ENCODE measurements around the gene LRRC10B. TPM values are rescaled to one million over a fixed set of nuclear protein-coding genes. Genes with fewer than 3 reads are reported as not detected.

The LRRC10B gene
- total and polyA plus RNA-seq, 4 donors: 0.13 to 2.8 (median 1.1) TPM; not detected in 1

DNA sequence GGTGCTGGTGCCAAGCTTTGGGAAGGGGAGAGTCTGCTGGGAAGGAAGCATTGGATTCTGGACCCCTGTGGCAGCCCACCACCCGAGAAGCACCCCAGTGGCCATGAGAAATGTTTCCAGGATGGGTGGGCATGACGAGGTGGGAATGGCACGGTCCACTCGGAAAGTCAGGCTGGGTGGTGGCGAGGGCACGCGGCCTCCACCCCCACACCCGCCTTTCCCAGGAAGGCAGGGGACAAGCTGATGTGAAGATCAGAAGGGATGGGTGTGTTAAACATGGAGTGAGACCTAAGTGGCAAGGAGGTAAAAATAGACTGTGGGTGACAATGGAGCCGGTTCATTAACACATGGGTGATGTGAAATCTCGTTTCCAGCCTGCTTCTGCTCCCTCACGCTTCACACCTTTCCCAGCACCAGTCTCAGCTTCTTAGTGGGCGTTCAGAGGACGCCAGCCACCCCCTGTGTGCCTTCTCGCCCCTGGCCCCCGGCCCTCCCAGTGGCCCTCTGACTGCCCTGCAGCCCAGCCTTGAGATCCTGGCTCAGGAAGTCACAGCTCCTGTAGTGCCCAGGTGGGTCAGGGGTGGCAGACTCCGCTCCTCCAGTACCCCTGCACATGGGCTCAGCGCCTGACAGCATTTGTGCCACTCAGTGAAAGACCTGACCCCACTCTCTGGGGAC, 27.6 kb downstream of the LRRC10B start:
- H3K27ac ChIP-seq (ENCODE audit: low read depth in 1 of 2, low read length in 2 of 2): no peak overlapping the region
- DNase-seq (no peak), ATAC-seq (ENCODE audit: low FRiP score) (no peak)
- no peaks in the 10 kb centered on the region for H3K36me3 ChIP-seq (ENCODE audit: control insufficient read depth in 1 of 2, insufficient read depth in 2 of 2, low read length in 1 of 2)
- no peaks in the 10 kb centered on the region for H3K27me3 ChIP-seq (ENCODE audit: control insufficient read depth in 1 of 2, insufficient read depth in 2 of 2, low read length in 1 of 2)
- intact Hi-C loops (cut with DNase I): no loop called here
- H3K4me3 ChIP-seq (ENCODE audit: low read length in 2 of 2): no peak overlapping the region
- no peaks in the 10 kb centered on the region for H3K9me3 ChIP-seq (ENCODE audit: control insufficient read depth, low read length)
- no peaks in the 10 kb centered on the region for H3K4me1 ChIP-seq (ENCODE audit: control insufficient read depth in 1 of 2, insufficient read depth in 2 of 2, low read length in 2 of 2)
- WGBS, 2 donors: 77 to 84% methylated on average over 17 of the region's 17 CpGs

DNA sequence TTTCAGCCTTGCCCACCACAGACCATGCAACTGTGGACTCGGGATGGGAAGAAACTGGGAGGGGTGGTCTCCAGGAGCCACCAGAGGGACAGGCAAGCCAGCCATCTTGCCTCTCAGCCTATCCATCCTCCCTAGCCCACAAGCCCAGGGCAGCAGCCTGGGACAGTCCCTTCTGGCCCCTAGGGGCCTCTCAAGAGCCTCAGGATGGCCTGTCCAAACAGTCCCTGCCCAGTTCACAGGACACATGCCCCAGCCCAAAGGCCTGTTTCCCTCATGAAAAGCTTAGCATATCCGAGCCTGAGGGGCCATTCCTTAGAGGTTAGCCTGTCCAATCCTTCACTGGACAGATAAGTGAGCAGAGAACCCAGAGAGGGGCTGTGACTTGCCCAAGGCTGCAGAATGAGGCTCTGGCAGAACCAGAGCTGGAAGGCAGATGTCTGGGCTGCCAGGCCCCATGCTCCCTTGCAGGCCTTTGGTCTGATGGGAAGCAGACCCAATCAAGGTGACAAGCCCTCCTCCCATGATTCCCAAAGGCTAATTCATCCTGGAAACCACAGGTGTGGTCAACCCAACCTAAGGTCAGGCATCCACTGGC, 28.2 kb downstream of the LRRC10B start:
- Histone ChIP-seq H3K4me1 (ENCODE audit: control insufficient read depth in 1 of 2, insufficient read depth in 2 of 2, low read length in 2 of 2) (no peaks in the 10 kb centered on the region), H3K4me3 (ENCODE audit: low read length in 2 of 2) (no peak overlapping the region), H3K27ac (ENCODE audit: low read depth in 1 of 2, low read length in 2 of 2) (no peak overlapping the region), H3K9me3 (ENCODE audit: control insufficient read depth, low read length) (no peaks in the 10 kb centered on the region), H3K36me3 (ENCODE audit: control insufficient read depth in 1 of 2, insufficient read depth in 2 of 2, low read length in 1 of 2) (no peaks in the 10 kb centered on the region), H3K27me3 (ENCODE audit: control insufficient read depth in 1 of 2, insufficient read depth in 2 of 2, low read length in 1 of 2) (no peaks in the 10 kb centered on the region)
- DNase-seq (no peak), ATAC-seq (ENCODE audit: low FRiP score) (no peak)
- intact Hi-C loops (cut with DNase I): no loop called here
- 86 to 88% methylated on average over 2 of the region's 2 CpGs for WGBS, 2 donors

DNA sequence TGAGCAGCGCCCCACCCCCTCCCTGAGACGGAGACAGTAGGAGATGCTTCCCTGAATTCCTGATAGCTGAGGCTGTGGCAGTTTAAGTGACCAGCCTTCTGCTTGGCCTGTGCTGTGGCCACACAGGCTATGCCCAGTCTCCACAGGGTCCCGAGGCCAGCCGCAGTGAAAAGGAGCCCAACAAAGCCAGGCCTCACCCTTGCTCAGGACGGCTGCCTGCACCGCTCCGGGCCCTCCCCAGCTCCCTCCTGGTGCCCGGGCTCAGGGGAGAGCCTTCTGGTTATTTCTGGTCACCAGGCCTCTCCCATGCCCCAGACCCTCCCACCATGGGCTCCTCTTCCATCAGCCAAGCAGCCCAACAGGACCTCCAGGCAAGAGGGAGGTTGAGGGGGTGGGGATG, 28.8 kb downstream of the LRRC10B start:
- Histone ChIP-seq H3K4me3 (ENCODE audit: low read length in 2 of 2) (no peak overlapping the region), H3K9me3 (ENCODE audit: control insufficient read depth, low read length) (no peaks in the 10 kb centered on the region), H3K4me1 (ENCODE audit: control insufficient read depth in 1 of 2, insufficient read depth in 2 of 2, low read length in 2 of 2) (no peaks in the 10 kb centered on the region), H3K27ac (ENCODE audit: low read depth in 1 of 2, low read length in 2 of 2) (no peak overlapping the region), H3K27me3 (ENCODE audit: control insufficient read depth in 1 of 2, insufficient read depth in 2 of 2, low read length in 1 of 2) (no peaks in the 10 kb centered on the region), H3K36me3 (ENCODE audit: control insufficient read depth in 1 of 2, insufficient read depth in 2 of 2, low read length in 1 of 2) (no peaks in the 10 kb centered on the region)
- 84 to 93% methylated on average over 8 of the region's 8 CpGs for WGBS, 2 donors
- ATAC-seq (ENCODE audit: low FRiP score): no peak
- intact Hi-C loops (cut with DNase I): no loop called here
- no peak for DNase-seq

DNA sequence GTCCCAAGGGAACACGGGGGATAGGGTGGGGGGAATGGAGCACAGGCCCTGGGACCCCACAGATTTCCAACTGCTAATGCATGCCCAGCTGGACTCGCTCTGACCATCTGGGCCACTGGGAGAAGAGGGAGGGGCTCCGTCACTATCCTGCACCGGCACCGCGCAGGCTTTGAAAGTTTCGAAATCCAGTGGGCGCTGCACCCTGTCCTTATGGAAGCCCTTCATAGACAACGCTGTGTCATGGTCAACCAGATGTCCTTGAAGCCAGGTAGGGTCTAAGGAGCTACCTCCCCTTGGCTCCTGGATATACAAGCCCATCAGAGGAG, 30.1 kb downstream of the LRRC10B start:
- DNase-seq (no peak), ATAC-seq (ENCODE audit: low FRiP score) (no peak)
- Histone ChIP-seq H3K9me3 (ENCODE audit: control insufficient read depth, low read length) (no peaks in the 10 kb centered on the region), H3K4me3 (ENCODE audit: low read length in 2 of 2) (no peak overlapping the region), H3K27ac (ENCODE audit: low read depth in 1 of 2, low read length in 2 of 2) (no peak overlapping the region), H3K36me3 (ENCODE audit: control insufficient read depth in 1 of 2, insufficient read depth in 2 of 2, low read length in 1 of 2) (no peaks in the 10 kb centered on the region), H3K27me3 (ENCODE audit: control insufficient read depth in 1 of 2, insufficient read depth in 2 of 2, low read length in 1 of 2) (no peaks in the 10 kb centered on the region), H3K4me1 (ENCODE audit: control insufficient read depth in 1 of 2, insufficient read depth in 2 of 2, low read length in 2 of 2) (no peaks in the 10 kb centered on the region)
- intact Hi-C loops (cut with DNase I): no loop called here
- 83 to 91% methylated on average over 9 of the region's 9 CpGs for WGBS, 2 donors

DNA sequence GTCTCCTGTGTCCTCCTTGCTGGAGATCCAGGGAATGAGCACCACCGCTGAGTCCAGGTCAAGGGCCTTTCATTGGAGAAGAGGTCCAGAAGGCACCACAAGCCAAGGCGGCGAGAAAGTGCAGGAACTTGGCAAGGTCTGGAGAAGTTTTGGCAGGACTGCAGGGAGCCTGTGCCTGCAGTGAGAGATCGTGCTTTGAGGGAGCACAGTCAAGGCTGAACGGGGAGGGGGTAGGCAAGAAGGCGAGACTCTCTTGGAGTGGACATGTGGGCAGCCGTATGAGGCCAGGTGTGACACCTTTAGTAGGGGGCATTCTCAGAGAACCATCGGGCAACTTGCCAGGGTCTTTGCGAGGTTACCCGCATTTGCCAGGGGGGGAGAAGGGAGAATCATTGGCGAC, 30.5 kb downstream of the LRRC10B start:
- H3K9me3 ChIP-seq (ENCODE audit: control insufficient read depth, low read length): no peaks in the 10 kb centered on the region
- H3K4me1 ChIP-seq (ENCODE audit: control insufficient read depth in 1 of 2, insufficient read depth in 2 of 2, low read length in 2 of 2): no peaks in the 10 kb centered on the region
- WGBS, 2 donors: 48 to 50% methylated on average over 11 of the region's 11 CpGs
- H3K4me3 ChIP-seq (ENCODE audit: low read length in 2 of 2): no peak overlapping the region
- ATAC-seq (ENCODE audit: low FRiP score): no peak
- no peak overlapping the region for H3K27ac ChIP-seq (ENCODE audit: low read depth in 1 of 2, low read length in 2 of 2)
- intact Hi-C loops (cut with DNase I): no loop called here
- no peaks in the 10 kb centered on the region for H3K27me3 ChIP-seq (ENCODE audit: control insufficient read depth in 1 of 2, insufficient read depth in 2 of 2, low read length in 1 of 2)
- H3K36me3 ChIP-seq (ENCODE audit: control insufficient read depth in 1 of 2, insufficient read depth in 2 of 2, low read length in 1 of 2): no peaks in the 10 kb centered on the region
- no peak for DNase-seq

DNA sequence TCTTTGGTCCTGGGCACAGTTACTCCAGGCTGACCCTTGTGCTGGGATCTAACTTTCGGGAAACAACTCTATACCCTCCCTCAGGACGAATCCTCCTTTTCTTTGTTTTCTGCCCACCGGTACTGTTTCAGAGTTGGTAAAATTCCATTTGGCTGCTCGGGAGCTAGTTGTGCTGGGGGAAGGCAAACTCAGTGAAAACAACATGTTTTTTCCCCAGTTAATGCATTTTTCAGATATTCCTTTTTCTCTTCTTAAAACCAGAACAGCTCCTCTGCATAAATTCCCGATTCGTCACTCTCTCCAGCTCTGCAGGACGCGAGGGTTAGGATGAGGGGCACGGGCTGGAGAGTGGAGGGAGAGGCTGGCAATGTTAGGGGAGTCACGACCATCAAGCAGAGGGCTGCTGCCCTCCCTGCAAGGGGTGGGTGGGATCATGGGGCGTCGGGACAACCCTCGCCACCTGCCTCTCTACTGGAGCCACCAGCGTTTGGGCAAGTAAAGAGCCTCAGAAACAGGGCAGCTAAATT, 31.3 kb downstream of the LRRC10B start:
- 55 to 60% methylated on average over 14 of the region's 14 CpGs for WGBS, 2 donors
- ATAC-seq (ENCODE audit: low FRiP score): no peak
- intact Hi-C loops (cut with DNase I): no loop called here
- no peaks in the 10 kb centered on the region for H3K4me1 ChIP-seq (ENCODE audit: control insufficient read depth in 1 of 2, insufficient read depth in 2 of 2, low read length in 2 of 2)
- H3K36me3 ChIP-seq (ENCODE audit: control insufficient read depth in 1 of 2, insufficient read depth in 2 of 2, low read length in 1 of 2): no peaks in the 10 kb centered on the region
- no peak overlapping the region for H3K4me3 ChIP-seq (ENCODE audit: low read length in 2 of 2)
- no peak for DNase-seq
- H3K9me3 ChIP-seq (ENCODE audit: control insufficient read depth, low read length): no peaks in the 10 kb centered on the region
- no peaks in the 10 kb centered on the region for H3K27me3 ChIP-seq (ENCODE audit: control insufficient read depth in 1 of 2, insufficient read depth in 2 of 2, low read length in 1 of 2)
- no peak overlapping the region for H3K27ac ChIP-seq (ENCODE audit: low read depth in 1 of 2, low read length in 2 of 2)

DNA sequence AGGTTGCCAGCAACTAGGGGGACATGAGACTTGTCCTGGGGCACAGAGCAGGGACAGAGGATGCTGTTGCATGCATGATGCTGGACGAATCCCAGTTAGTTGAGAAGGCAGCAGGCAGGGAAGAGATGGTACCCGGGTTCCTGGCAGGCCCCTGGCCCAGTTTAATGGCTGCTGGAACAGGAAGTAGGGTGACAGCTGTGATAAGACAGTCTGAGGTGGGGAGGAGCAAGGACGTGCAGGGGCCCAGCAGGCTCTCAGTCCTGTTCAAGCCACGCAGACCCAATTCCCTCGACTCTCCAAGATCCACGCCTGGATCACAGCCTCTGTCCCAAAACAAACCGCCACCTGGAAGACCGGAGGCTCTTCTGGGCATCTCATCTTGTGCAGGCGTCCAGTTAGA, 32.0 kb downstream of the LRRC10B start:
- no peaks in the 10 kb centered on the region for H3K36me3 ChIP-seq (ENCODE audit: control insufficient read depth in 1 of 2, insufficient read depth in 2 of 2, low read length in 1 of 2)
- no peaks in the 10 kb centered on the region for H3K4me1 ChIP-seq (ENCODE audit: control insufficient read depth in 1 of 2, insufficient read depth in 2 of 2, low read length in 2 of 2)
- no peak overlapping the region for H3K4me3 ChIP-seq (ENCODE audit: low read length in 2 of 2)
- DNase-seq (no peak), ATAC-seq (ENCODE audit: low FRiP score) (no peak)
- H3K27ac ChIP-seq (ENCODE audit: low read depth in 1 of 2, low read length in 2 of 2): no peak overlapping the region
- no peaks in the 10 kb centered on the region for H3K27me3 ChIP-seq (ENCODE audit: control insufficient read depth in 1 of 2, insufficient read depth in 2 of 2, low read length in 1 of 2)
- 65 to 71% methylated on average over 9 of the region's 9 CpGs for WGBS, 2 donors
- intact Hi-C loops (cut with DNase I): no loop called here
- H3K9me3 ChIP-seq (ENCODE audit: control insufficient read depth, low read length): no peaks in the 10 kb centered on the region

DNA sequence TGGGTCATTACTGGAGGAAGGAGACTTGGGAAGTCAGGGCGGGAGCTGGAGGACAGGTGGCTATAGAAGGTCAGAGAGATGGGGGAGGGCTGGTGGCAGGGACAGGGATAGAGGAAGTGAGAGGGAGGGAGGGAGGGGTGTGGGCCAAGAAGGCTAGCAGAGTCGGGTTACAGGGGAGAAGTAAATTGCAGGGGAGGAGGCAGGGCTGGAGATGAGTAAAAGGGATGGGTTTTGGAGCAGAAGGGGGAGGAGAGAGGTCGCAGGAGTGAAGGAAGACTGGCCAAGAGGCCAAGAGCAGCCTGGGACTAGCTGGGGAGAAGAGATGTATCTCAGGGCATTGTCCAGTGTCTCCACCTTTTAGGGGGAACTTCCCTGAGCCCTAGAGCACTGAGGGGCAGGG, 33.0 kb downstream of the LRRC10B start:
- no peaks in the 10 kb centered on the region for H3K4me1 ChIP-seq (ENCODE audit: control insufficient read depth in 1 of 2, insufficient read depth in 2 of 2, low read length in 2 of 2)
- intact Hi-C loops (cut with DNase I): no loop called here

DNA sequence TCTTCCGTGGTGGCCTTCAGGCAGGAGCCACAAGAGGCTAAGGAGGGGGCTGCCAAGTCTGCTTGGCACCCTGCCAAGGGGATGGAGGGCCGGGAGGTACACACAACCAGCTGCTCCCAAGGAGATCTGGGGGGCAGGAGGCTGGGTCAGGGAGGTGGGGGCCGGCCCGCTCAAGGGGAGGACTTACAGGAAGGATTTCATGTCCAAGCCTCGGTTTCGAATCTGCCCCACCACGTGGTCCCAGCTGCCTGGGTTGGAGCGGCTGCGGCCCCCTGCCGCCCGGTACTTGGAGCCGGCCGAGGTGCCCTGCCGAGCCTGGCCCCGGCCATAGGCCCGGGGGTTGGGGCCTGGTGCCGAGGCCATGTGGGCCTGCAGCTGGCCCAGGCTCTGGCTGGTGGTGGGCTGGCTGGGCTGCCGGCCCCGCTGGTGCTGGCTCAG, 33.5 kb downstream of the LRRC10B start:
- ATAC-seq (ENCODE audit: low FRiP score) (no peak), DNase-seq (no peak)
- Histone ChIP-seq H3K4me3 (ENCODE audit: low read length in 2 of 2) (no peak overlapping the region), H3K27me3 (ENCODE audit: control insufficient read depth in 1 of 2, insufficient read depth in 2 of 2, low read length in 1 of 2) (no peaks in the 10 kb centered on the region), H3K9me3 (ENCODE audit: control insufficient read depth, low read length) (no peaks in the 10 kb centered on the region), H3K36me3 (ENCODE audit: control insufficient read depth in 1 of 2, insufficient read depth in 2 of 2, low read length in 1 of 2) (no peaks in the 10 kb centered on the region), H3K27ac (ENCODE audit: low read depth in 1 of 2, low read length in 2 of 2) (no peak overlapping the region), H3K4me1 (ENCODE audit: control insufficient read depth in 1 of 2, insufficient read depth in 2 of 2, low read length in 2 of 2) (no peaks in the 10 kb centered on the region)
- 33 to 42% methylated on average over 19 of the region's 19 CpGs for WGBS, 2 donors
- intact Hi-C loops (cut with DNase I): no loop called here

More for the DNA sequence above, 33.0 kb downstream of the LRRC10B start:
- H3K9me3 ChIP-seq (ENCODE audit: control insufficient read depth, low read length): no peaks in the 10 kb centered on the region
- ATAC-seq (ENCODE audit: low FRiP score) (no peak), DNase-seq (no peak)
- H3K4me3 ChIP-seq (ENCODE audit: low read length in 2 of 2): no peak overlapping the region
- no peak overlapping the region for H3K27ac ChIP-seq (ENCODE audit: low read depth in 1 of 2, low read length in 2 of 2)
- no peaks in the 10 kb centered on the region for H3K36me3 ChIP-seq (ENCODE audit: control insufficient read depth in 1 of 2, insufficient read depth in 2 of 2, low read length in 1 of 2)
- no peaks in the 10 kb centered on the region for H3K27me3 ChIP-seq (ENCODE audit: control insufficient read depth in 1 of 2, insufficient read depth in 2 of 2, low read length in 1 of 2)
- WGBS, 2 donors: 56 to 61% methylated on average over 3 of the region's 3 CpGs
